Suppressor macrophage treated with lipopolysaccharide for 4 hours (primary cell): ENCODE measurements around the gene PLCG1.

ENCODE experiments used
- DNase-seq: peaks from one replicate; pipeline ENCODE4 v3.0.0-alpha.2; 2020

Gene PLCG1

DNA sequence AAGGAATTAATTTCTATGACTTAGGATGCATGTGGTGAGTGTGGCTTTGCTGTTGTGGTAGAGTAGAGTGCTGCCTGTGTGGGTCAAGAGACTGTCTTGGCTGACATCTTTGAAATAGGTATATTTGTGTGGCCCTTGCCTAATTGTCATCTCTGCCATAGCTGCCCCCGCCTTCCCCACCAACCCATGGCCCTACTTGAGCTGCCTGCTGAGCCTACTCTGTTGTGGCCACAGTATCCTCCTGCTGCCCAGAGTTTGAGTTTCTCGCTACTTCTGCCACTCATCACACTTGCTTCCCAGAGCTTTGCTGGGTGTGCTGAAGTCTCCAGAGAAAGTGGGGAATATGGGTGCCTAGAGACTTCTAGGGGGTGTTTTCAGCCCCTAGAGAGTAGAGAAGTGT lies 8.0 kb downstream of the PLCG1 start:
- no peak for DNase-seq

DNA sequence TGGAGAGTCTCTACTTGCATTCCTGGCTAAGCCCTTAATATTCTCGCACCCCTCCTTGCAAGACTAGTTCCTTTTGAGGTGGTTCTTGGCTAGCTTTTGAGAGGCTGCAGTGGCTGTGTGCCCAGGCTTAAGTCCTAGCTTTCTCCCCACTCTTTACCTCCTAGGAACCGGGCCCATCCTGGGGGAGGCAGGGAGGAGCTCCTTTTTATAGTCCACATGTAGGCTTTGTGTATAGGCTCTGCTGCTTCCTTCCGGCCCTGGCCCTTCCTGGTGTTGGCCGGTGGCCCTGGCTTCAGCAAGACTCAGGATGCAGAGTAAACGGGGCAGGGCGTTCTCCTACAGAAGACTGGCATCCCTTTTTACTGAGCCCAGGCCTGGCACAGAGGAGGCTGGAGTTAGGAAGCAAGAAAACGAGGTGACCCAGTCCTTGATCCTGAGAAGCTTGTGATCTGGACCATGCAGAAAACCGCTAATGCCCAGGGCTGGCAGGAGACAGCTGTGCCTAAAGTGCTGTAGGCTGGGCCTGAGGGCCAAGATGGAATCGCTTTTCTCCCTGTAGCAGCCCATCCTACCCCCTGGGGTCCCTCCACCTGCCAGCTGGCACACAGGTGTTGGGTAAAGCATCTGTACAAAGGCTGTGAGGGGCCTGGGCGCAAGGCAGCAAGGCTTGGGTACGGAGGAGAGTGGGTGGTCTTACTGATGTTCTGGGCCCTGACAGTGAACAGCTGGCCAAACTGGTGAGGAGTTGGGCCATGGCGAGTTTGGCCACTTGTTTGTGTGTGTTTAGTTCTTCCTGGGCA lies 8.7 kb downstream of the PLCG1 start:
- DNase-seq: no peak

DNA sequence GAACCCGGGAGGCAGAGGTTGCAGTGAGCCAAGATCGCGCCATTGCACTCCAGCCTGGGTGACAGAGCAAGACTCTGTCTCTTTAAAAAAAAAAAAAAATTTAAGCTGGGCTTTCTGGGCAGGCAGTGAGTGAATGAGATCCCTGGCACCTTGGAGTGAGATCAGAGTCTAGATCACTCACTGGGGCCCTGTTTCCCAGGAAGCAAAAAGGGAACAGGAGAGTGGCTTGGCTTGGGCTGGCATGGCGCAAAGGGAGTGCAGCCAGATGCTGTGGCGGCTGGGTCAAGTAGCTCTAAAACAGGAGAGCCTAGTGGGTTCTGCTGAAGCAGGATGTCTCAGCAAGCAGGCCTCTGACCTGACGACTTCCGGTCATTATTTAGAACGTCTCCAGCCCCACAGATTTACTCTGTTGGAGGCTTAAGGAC lies 10.4 kb downstream of the PLCG1 start:
- DNase-seq: no peak

DNA sequence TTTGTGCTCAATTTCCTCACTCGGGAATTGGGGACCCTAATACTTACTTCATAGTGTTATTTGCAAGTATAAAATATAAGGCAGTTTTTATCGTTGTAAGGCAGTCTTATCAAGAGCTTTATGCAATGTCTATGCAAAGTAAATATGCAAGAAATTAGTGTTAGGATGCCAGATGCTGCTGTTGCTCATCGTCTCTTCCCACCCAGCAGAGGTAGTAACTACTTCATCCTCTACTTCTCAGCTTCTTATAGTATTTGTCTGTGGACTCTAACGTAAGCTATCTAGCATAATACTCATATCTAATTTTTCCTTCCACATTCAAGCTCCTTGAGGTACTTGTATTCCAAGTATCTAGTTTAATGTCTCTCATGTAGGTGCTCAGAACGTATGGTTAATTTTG lies 11.6 kb downstream of the PLCG1 start:
- DNase-seq: no peak

DNA sequence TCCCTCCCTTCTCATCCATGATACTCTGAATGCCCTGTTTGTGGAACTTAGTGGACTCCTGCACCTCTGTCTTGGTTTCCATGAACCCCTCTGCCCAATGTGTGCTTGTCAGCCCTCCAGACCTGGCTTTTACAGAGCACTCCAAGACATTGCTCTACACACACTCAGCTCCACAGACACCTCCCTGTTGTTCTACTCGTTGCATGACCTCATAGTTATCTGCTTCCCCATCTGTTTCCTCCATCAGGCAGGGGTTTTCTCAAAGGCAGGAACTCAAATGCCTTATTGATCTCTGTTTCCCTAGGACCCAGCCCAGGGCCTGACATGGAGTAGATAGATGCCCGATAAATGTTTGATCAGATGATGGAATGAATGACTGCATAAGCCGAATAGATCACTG lies 13.3 kb downstream of the PLCG1 start:
- no peak for DNase-seq

DNA sequence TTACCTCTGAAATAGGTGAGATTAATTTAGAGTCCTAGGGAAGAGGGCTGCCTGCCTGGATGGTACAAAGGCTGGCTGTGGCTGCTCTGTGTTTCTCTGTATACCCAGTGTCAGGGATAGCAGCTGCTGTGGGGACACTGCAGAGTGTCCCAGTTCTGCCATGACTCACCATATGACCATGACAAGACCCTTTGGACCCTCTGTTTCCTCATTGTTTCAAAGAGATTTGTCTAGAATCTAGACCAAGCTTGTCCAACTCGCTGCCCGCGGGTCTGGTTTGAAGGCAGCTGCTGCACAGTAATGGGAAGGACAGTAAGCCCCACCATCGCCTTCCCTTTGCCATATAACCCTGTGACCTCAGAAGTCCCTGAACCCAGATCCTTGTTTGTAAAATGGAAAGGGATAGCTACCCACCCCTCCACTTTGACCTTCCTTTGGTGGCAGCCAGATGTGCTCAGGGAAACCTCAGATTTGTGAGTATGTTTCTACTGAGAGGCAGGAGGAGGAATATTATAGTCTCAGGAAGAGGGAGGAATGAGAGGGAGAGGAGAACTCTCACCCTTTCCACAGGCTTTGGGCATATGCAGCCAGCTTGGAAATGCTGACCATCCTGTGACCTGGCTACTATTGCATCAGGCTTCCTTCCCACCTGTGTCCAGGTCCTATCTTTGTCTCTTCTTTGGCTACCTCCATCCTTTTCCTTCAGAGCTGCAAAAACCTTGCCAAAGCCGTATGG lies 14.0 kb downstream of the PLCG1 start:
- no peak for DNase-seq

DNA sequence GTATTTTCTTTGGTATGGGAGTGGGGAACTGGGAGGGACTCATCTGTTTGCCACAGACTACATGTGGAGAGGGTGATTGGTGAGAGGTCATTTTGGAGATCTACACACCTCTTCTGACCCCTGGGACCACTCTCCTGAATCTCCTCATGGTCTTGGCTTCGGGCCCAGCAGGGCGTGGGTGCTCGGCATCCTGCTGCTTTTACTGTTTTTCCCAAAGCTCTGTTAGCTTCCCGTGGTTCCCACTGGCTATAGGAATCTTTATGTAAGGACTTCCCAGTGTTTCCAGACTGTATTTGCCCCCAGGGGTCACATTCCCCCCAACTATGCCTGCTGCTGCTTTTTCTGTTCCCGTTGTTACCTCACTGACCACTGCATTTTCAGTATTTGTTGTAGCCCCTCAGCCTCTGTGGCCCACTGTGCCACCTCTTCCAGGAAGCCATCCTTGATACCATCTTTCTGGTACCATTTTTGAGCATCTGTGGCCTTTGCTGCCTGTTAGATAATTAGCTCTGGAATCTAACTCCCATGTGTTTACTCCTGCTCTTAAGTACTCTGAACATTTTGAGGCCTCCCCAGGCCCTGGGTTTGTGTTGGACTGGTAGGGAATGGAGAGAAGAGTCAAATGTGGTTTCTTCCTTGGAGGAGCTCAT lies 14.9 kb downstream of the PLCG1 start:
- DNase-seq: no peak

DNA sequence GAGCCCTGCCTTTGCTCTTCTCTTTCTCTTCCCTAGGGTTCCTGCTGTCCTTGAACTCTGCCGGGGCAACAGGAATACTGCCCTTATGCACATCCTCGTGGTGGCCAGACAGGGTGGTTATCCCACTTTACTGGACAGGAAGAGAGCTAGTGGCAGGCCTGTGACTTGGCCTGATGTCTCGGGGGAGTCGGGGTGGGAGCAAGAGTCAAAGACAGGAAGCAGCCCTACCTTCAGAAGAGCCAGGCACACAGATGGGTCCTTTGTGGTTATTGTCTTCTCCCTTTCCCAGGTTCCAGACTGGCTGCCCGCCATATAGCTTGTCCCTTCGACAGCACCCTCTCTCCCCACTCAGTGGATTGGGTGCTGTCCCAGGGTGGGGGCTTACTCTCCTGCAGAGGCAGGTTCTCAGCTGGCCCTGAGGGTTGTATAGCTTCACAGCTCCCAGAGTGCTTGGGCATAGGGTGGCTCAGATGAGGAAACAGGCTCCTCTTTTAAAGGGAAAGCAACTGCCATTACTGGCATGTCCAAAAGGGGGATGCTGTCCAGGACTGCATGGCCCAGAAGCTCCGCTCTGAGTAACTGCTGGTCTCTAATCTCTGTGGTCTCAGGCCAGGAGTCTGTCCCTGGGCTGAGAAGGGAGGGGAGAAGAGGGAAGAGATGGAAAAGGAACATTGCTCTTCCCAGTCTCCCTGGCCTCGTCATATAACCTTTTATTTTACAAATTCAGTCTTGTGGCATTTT lies 17.3 kb downstream of the PLCG1 start:
- DNase-seq: no peak

DNA sequence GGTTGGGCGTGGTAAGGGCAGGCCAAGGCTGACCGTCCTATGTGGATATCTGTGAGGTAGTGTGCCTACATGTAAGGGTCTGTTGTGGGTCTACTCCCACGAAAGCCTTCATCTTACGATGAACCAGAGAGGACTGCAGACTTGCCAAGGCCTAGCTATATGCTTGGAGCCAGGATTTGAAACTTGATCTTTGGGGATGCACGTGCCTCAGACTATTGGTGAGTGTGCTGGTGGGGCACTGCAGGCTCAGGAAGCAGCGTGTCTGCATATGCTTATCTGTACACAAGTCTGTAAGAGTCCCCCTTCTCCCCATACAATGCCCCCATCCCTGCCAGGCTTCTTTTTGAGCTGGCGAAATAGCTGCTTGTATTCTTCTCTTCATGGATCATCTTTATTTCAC lies 17.9 kb downstream of the PLCG1 start:
- no peak for DNase-seq

DNA sequence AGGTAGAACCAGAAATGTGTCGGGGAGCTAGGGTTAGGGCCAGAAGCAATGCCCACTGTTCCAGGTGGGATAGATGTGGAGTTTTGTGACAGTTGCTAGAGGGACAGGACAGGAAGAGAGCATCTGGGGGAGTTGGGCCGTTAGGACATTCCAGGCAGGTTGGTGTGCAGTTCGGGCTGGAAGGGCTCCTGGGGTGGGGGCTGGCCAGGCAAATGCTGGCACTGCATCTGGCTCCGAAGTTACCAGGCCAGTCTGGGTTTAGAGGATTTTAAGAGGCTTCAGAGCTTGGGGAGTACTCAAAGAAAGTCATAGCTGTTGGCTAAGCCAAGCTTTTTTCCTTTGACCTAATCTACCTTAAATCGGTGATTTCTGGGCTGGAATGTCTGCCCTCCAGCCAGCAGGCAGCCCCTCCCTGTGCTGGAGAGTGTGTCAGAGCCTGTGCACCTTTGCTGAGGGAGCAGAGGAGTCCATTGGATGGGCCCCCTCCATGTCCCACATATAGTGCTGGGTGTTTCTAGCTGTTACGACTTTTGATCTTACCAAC lies 20.8 kb downstream of the PLCG1 start:
- DNase-seq: no peak

DNA sequence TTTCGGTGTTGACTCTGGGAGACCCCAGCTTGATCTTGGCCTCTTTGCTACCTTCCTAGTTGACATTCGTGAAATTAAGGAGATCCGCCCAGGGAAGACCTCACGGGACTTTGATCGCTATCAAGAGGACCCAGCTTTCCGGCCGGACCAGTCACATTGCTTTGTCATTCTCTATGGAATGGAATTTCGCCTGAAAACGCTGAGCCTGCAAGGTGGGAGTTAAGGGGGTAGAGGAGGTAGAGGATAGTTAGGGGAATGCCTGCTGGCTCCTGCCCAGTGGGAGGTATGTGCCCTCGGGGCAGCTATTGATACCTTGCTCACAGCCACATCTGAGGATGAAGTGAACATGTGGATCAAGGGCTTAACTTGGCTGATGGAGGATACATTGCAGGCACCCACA lies 22.2 kb downstream of the PLCG1 start:
- DNase-seq: no peak

DNA sequence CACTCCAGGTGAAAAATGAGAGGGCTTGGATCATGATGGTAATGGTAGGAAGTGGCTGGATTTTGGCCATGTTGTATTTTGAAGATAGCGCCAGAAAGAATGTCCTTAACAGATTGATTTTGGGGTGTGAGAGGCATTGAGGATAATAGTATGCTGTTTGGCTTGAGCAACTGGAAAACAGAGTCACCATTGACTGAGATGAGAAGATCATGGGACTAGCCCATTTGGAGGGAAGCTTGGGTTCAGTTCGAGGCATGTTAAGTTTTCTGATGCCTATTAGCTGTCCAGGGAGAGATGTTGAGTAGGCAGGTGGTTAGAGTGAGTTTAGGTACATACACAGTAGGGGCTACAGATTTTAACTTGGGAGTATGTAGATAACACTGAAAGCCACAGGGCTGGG lies 23.3 kb downstream of the PLCG1 start:
- DNase-seq: no peak

DNA sequence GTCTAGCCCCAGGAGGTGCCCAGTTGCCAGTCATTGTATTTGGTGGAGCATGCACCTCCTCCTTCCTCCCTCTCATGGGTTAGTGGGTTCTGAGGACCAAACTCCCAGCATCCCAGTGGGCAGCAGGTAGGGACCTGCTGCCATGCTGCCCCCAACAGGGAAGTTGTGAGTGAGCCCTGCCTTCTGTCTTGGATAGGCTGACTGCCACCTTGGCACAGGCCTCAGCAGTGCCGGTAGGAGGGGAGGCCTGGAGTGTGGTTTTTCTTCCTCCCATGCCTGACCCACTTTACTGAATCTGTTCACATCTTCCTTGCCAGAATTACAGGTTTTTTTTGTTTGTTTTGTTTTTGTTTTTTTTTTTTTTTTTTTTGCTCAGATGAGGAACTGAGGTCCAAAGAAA lies 24.5 kb downstream of the PLCG1 start:
- no peak for DNase-seq

DNA sequence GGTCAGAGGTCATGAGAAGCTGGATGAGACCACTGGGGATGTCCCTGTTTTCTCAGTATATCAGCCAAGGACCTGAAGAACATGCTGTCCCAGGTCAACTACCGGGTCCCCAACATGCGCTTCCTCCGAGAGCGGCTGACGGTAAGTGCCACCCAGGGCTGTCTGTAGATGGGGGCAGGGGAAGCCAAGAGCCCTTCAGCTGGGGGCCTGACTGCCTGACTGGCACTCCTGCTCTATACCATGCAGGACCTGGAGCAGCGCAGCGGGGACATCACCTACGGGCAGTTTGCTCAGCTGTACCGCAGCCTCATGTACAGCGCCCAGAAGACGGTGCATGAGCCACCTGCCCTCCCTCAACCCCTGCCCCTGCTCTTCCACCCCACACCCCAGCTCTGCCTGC lies 25.1 kb downstream of the PLCG1 start:
- DNase-seq: no peak

DNA sequence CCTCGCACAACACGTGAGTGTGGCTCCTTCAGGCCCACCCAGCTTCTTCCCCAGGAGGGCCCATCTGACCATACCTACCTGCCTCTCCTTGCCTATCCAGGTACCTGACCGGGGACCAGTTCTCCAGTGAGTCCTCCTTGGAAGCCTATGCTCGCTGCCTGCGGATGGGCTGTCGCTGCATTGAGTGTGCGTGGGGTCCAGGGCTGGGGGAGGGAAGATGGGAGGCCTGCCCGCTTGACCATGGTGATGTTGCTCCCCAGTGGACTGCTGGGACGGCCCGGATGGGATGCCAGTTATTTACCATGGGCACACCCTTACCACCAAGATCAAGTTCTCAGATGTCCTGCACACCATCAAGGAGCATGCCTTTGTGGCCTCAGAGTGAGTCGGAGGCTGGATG lies 26.5 kb downstream of the PLCG1 start:
- no peak for DNase-seq

DNA sequence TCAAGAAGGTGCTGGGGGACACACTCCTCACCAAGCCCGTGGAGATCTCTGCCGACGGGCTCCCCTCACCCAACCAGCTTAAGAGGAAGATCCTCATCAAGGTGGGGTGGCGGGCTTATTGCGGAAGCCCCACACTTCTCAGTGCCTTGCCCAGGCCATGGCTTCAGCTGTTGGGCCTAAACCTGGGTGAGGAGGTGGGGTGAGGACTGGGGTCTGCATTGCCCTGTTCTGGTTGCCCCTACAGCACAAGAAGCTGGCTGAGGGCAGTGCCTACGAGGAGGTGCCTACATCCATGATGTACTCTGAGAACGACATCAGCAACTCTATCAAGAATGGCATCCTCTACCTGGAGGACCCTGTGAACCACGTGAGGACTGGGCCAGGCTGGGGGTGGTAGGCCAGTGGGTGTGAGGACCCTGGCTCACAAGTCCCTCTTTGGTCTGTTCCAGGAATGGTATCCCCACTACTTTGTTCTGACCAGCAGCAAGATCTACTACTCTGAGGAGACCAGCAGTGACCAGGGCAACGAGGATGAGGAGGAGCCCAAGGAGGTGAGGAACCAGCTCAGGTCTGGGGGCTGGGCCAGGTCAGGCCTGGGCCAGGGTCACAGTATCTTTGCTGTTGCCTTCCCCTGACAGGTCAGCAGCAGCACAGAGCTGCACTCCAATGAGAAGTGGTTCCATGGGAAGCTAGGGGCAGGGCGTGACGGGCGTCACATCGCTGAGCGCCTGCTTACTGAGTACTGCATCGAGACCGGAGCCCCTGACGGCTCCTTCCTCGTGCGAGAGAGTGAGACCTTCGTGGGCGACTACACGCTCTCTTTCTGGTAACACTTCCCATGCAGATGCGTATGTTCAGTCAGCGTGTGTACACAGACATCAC lies 27.9 kb downstream of the PLCG1 start:
- no peak for DNase-seq

DNA sequence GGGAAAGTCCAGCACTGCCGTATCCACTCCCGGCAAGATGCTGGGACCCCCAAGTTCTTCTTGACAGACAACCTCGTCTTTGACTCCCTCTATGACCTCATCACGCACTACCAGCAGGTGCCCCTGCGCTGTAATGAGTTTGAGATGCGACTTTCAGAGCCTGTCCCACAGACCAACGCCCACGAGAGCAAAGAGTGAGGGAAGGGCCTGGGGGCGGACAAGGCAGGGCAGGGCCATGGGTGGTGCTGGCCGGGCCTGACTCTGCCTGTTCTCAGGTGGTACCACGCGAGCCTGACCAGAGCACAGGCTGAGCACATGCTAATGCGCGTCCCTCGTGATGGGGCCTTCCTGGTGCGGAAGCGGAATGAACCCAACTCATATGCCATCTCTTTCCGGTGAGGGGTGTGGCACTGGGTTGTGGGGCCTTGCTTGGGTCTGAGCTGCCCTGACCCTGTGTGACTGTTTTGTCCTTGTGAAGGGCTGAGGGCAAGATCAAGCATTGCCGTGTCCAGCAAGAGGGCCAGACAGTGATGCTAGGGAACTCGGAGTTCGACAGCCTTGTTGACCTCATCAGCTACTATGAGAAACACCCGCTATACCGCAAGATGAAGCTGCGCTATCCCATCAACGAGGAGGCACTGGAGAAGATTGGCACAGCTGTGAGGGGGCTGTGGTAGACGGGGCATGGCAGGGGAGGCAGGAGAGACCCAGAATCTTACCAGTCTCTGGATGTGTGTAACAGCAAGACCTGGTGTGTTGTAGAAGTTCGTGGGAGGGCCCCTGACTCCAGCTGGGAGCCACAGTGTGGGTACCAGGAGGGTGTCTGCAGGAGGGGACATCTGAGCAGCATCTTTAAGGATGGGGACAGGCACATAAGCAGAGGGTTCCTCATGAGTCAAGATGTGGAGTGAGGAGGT lies 29.1 kb downstream of the PLCG1 start:
- DNase-seq: no peak

DNA sequence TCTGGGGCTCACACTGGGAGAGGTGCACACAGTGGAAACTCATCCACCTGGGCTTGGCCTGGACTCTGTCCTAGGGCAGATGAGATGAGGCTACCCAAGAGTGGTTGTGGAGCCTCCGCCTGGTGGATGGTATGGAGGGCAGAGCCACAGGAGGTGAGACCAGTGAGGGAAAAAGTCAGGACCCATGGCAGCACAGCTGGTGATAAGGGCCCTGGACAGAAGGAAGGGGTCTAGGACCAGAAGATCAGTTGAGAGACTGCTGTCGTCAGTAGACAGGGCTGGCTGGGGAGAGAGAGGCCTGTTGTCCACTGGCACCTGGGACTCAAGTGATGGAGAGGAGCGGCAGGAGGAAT lies 29.8 kb downstream of the PLCG1 start:
- DNase-seq: no peak

DNA sequence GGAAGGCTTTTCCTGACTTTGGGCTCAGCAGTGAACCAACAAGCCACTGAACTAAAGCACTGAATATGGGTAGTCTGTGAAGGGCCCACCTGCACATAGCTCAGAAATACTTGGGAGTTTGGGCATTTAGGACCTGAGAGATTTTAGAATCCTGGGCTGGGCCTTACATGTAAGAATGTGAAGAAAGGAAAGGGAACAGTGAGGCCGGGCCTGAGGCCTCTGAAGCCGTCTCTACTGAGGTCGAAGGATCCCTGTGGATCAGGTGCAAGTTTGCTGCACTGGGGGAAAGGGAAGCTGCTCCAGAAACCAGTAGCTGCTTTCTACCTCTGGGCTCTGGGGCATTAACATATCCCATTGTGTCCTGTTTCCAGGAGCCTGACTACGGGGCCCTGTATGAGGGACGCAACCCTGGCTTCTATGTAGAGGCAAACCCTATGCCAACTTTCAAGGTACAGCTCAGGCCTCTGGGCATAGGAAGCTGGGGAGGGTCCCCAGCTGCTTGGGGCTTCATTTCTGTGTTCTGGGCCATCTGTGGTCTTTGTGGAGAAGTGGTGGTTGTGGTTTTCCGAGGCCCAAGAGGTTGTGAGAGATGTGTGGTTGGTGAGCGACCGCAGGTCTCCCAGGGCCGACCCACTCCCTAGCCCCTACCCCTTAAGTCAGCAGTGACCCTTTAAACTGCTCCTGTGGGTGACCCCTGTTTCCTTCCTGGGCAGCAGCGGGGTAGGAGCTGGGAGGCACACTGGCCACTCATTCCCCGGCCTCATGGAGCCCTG lies 30.3 kb downstream of the PLCG1 start:
- no peak for DNase-seq
